Spleen (tissue), 7 donors: Measurements from ENCODE around the gene NOP9.

Source experiments
- CTCF ChIP-seq, 11 experiments: fragments of 200-600 bp in 7 of 11; fragments of 450-650 bp in 4 of 11; sonication (generic) in 4 of 11; IDR thresholded peaks in 8 of 11; conservative IDR thresholded peaks in 3 of 11; 1 replicate in 7 of 11; 2 replicates in 4 of 11; pipeline versions ENCODE4 v1.4.0 to v1.8.0; 2016 to 2021; ENCODE audit warnings: antibody characterized with exemption in 11 of 11, inconsistent platforms in 4 of 11, mild to moderate bottlenecking in 1 of 11
- POLR2AphosphoS5 ChIP-seq, 3 donors: sonication (generic); formaldehyde crosslinking; IDR thresholded peaks; one replicate each; pipeline ENCODE4 v1.5.1; 2017; ENCODE audit warnings: antibody characterized with exemption in 3 of 3
- donor health status: DM: no; HTN: no; CAD: no; lungs with moderate emphysema.
- donor health status: DM: no; HTN: no; CAD: no.
- donor health status: DM: no; HTN: no; CAD: no.

GRCh38 chr14:24274101-24274543 is 25.5 kb upstream of the NOP9 start:
- TF ChIP-seq CTCF (IDR thresholded peaks at IDR 0.05 in 8 of 11, conservative IDR thresholded peaks at IDR 0.05 in 3 of 11) (no peak), POLR2AphosphoS5 (IDR thresholded peaks at IDR 0.05) (peak in 1 of 3 donors; percentile 65)
